PC-3 (cell line): Measurements from ENCODE around the gene KLHL2.

Experiments used
- CTCF ChIP-seq: fragments of 300-600 bp; sonication (generic); conservative IDR thresholded peaks from 2 replicates; pipeline ENCODE4 v1.5.1; 2017; ENCODE audit warnings: antibody characterized with exemption, low read depth, mild to moderate bottlenecking, low read length
- EZH2phosphoT487 ChIP-seq: fragments of 300-600 bp; sonication (generic); IDR thresholded peaks from 2 replicates; pipeline ENCODE4 v1.6.1; 2018; ENCODE audit warnings: mild to moderate bottlenecking, antibody characterized with exemption, low read length, borderline replicate concordance

- TF ChIP-seq EZH2phosphoT487, result no peak
- TF ChIP-seq CTCF, result no peak
These were observed 94.5 kb downstream of the KLHL2 start for GRCh38 chr4:165301833-165302232.
